ENCODE results near the gene TMEM244. TPM values are rescaled to one million over a fixed set of nuclear protein-coding genes. Genes with fewer than 3 reads are reported as not detected.

TMEM244 gene
- total RNA-seq, 4 donors from 2014 or later = not detected

- intact Hi-C loops (cut with DNase I) = no loop called here
- TF ChIP-seq POLR2A (IDR thresholded peaks at IDR 0.05) = no peak
- TF ChIP-seq, protein P1, sequence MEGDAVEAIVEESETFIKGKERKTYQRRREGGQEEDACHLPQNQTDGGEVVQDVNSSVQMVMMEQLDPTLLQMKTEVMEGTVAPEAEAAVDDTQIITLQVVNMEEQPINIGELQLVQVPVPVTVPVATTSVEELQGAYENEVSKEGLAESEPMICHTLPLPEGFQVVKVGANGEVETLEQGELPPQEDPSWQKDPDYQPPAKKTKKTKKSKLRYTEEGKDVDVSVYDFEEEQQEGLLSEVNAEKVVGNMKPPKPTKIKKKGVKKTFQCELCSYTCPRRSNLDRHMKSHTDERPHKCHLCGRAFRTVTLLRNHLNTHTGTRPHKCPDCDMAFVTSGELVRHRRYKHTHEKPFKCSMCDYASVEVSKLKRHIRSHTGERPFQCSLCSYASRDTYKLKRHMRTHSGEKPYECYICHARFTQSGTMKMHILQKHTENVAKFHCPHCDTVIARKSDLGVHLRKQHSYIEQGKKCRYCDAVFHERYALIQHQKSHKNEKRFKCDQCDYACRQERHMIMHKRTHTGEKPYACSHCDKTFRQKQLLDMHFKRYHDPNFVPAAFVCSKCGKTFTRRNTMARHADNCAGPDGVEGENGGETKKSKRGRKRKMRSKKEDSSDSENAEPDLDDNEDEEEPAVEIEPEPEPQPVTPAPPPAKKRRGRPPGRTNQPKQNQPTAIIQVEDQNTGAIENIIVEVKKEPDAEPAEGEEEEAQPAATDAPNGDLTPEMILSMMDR (IDR thresholded peaks at IDR 0.05) = no peak
- no peaks in the 10 kb centered on the region for H3K9me3 ChIP-seq
- WGBS, 2 donors = 46% methylated on average over 3 of the region's 3 CpGs
- H3K36me3 ChIP-seq = no peaks in the 10 kb centered on the region
- DNase-seq = no peak
- no peak overlapping the region for H3K4me3 ChIP-seq
- H3K27ac ChIP-seq = no peak overlapping the region
- H3K4me1 ChIP-seq = no peaks in the 10 kb centered on the region
- H3K27me3 ChIP-seq = no peaks in the 10 kb centered on the region
These were observed 10.1 kb upstream of the TMEM244 start for GRCh38 chr6:129871221-129871620.

DNA sequence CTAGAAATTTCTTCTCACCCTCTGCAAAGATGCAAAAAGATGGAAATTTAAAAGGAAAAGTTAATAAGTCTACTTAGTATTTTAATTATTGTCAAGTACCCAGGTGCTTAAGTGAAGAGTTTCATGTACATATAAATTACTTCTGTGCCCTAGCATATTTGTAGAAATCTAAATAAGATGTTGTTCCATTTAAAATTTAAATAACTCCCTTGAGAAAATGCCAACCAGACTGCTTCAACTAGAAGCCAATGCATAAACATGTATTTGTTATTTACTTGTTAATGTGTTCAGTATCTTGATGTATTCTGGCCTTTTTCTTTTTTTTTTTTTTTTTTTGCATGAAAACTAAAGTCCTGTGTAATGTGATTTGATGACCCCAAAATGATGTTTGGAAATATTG lies 6.3 kb upstream of the TMEM244 start:
- no peak for TF ChIP-seq POLR2A (IDR thresholded peaks at IDR 0.05)
- TF ChIP-seq, protein P1 (IDR thresholded peaks at IDR 0.05) = no peak
- no peak for DNase-seq
- H3K36me3 ChIP-seq = no peaks in the 10 kb centered on the region
- no peaks in the 10 kb centered on the region for H3K27me3 ChIP-seq
- no peaks in the 10 kb centered on the region for H3K4me1 ChIP-seq
- intact Hi-C loops (cut with DNase I) = no loop called here
- H3K9me3 ChIP-seq = no peaks in the 10 kb centered on the region
- H3K4me3 ChIP-seq = no peak overlapping the region
- H3K27ac ChIP-seq = no peak overlapping the region

DNA sequence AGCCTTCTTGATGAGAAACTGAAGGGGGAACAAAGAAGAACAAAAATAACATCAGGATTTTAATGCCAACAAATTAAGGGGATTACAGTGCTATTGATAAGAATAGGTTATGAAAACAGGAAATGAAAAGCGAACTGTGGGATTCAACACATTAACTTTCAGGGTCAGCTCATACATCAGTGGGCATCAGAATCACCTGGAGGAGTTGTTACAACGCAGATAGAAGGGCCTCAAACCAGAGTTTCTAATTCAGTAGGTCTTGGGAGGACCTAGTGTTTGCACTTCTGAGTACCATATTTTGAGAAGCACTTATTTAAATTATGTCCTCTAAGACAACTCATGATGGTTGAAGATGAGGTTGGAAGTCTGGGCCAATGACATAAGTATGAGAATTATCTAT lies 5.6 kb upstream of the TMEM244 start:
- Histone ChIP-seq H3K4me1 (no peaks in the 10 kb centered on the region), H3K9me3 (no peaks in the 10 kb centered on the region), H3K36me3 (no peaks in the 10 kb centered on the region), H3K27me3 (no peaks in the 10 kb centered on the region), H3K27ac (no peak overlapping the region), H3K4me3 (no peak overlapping the region)
- WGBS, 2 donors = 82 to 92% methylated on average over 2 of the region's 2 CpGs
- intact Hi-C loops (cut with DNase I) = no loop called here
- no peak for DNase-seq
- TF ChIP-seq POLR2A (IDR thresholded peaks at IDR 0.05) = no peak
- TF ChIP-seq, protein P1 (IDR thresholded peaks at IDR 0.05) = no peak

DNA sequence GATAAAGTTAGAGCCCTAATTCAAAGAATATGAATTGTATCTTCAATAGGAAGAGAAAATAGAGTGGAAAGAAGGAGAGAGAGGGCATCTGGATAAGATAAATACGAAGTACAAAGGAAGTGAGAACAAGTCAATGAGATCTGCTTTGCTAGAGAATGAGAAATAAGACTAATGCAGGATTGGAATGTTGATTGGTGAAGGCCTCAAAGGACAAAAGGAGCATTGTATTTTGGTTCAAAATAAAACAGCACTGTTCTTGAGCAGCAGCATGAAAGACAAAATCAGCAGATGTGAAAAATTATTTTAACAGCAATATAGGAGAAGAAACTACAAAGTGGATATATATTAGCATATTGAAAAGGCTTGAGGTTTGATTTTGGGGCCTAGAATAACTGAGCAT lies 5.1 kb upstream of the TMEM244 start:
- intact Hi-C loops (cut with DNase I) = no loop called here
- Histone ChIP-seq H3K27ac (no peak overlapping the region), H3K4me1 (no peaks in the 10 kb centered on the region), H3K4me3 (no peak overlapping the region), H3K9me3 (no peaks in the 10 kb centered on the region), H3K36me3 (no peaks in the 10 kb centered on the region), H3K27me3 (no peaks in the 10 kb centered on the region)
- no peak for DNase-seq
- WGBS, 2 donors = 81 to 86% methylated on average over 1 of the region's 1 CpG
- TF ChIP-seq, protein P1 (IDR thresholded peaks at IDR 0.05) = no peak
- no peak for TF ChIP-seq POLR2A (IDR thresholded peaks at IDR 0.05)

GRCh38 chr6:129865013-129865412 lies 3.9 kb upstream of the TMEM244 start:
- no peaks in the 10 kb centered on the region for H3K27me3 ChIP-seq
- DNase-seq = no peak
- no peak overlapping the region for H3K4me3 ChIP-seq
- WGBS, 2 donors = 84 to 90% methylated on average over 4 of the region's 4 CpGs
- H3K4me1 ChIP-seq = peaks cover 0 to 6% (median 0%) of the 10 kb centered on the region in 3 donors
- H3K36me3 ChIP-seq = no peaks in the 10 kb centered on the region
- intact Hi-C loops (cut with DNase I) = no loop called here
- no peak overlapping the region for H3K27ac ChIP-seq
- H3K9me3 ChIP-seq = no peaks in the 10 kb centered on the region
- no peak for TF ChIP-seq POLR2A (IDR thresholded peaks at IDR 0.05)
- TF ChIP-seq, protein P1 (IDR thresholded peaks at IDR 0.05) = no peak

Measured in esophagus squamous epithelium (tissue), 5 donors.